GM19438 (cell line): ENCODE data around the gene MANBA.

Experiments used
- ATAC-seq: cut with Tn5 transposase; IDR thresholded peaks from one replicate; pipeline ENCODE4 v1.9.1; 2021; ENCODE audit warnings: low read depth; ENCODE audit not compliant: unreplicated experiment

The MANBA gene

DNA sequence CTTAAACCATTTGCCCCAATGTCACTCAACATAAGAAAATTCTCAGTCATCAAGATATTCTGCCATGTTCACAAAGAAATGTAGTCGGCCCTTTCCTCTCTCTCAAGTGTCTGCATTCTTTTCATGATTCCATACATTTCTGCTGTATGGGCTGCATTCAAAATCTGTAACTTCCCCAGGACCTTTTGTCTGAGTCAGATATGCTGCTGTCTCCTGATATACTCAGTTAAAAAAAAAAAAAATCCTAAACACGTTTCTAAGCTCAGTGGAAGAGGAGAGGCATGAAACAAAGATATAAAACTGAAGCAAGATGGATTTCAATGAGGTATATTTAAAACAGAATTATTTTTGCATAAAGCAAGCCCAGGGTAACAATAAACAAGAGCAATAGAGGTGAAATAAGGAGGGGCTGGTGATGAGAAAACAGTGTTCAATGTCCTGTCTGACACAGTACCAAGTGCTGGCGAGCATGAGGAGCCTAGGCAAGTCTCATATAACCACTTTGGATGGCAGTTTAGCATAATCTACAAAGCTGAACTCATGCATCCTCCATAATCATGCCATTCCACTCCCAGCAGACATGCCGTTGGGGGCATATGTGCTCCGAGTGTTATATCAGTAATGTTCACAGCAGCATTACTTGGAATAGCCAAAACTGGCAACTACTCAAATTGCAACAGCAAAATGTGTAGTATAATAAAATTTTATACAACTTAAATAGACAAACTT, 76.7 kb downstream of the MANBA start:
- ATAC-seq = no peak

DNA sequence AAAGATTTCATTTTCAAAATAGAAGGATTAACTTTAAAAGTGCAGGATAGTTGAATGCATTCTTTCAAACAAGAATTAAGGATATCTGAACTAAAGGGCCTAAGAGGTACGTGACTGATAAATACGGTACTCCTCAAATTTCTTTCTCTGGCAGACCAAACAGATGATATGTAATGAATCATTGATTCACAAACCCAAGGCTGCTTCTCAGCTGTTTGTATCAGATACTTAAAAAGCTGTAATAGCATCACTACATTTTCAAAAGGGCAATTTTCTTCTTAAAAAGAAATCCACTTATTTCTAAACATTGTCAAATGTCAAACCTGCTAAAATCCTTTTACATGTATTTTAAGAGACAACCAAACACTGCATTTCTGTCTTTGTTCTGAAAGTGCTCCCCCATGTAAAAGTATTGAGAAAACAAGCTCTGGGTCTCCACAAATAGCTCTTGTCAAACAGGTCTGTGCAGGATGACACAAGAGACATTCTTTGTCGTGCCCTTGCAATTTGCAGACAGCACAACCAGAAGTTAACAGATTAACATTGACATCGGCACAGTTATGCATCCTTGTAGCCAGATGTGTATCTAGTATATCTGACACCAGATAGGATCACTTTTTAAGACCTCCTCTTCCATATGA, 82.0 kb downstream of the MANBA start:
- no peak for ATAC-seq

DNA sequence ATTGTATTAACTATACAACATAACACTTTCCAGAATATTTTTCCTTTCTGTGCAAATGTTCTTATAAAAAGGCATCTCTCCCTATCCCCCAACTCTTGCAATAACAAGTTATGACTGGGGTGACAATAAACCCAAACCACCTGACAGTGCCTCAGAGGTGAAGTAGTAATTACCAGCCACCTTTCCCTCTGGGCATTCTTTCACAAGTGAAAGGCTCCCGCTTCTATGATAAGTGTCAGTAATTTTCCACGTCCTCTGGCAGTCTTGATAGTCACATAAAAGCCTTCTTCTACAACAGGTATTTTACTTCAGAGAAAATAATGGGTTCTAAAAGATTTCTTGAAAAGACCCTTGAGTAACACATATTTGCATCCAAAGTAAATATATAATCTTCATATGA, 82.7 kb downstream of the MANBA start:
- ATAC-seq = no peak

DNA sequence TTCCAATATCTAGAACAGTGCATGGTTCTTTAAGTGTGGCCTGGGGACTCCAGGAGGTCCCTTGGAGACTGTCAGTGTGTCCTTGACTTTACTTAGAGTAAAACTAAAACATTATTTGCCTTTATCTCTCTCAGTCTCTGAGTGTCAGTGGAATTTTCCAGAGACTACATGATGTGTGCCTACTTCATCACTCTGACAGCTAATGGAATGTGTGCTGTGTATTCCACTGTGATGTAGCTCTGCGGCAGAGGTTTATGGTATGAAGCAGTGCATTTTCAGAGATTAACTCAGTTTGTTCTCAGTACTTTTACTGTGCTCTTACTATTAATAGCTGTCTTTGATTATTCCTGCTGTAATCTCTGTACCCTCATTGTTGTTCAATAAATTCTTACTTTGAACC, 85.6 kb downstream of the MANBA start:
- ATAC-seq = no peak

DNA sequence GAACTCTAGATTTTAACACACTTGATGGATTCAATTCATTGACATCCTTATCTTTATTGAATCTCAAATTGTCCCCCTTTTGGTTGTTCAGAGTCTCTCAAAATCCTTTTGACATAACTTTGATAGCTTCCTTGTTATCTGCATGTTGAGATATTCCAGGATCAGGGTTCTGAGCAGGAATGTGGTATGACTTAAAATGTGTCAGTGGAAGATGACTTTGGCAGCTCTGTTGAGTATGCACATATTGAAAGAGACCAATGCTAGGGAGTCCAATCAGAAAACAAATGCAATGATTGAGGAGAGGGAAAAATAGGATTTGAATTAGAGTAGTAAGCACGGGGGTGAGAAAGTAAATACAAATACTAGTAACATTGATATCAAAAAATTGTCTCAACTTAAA, 93.8 kb downstream of the MANBA start:
- ATAC-seq = no peak

DNA sequence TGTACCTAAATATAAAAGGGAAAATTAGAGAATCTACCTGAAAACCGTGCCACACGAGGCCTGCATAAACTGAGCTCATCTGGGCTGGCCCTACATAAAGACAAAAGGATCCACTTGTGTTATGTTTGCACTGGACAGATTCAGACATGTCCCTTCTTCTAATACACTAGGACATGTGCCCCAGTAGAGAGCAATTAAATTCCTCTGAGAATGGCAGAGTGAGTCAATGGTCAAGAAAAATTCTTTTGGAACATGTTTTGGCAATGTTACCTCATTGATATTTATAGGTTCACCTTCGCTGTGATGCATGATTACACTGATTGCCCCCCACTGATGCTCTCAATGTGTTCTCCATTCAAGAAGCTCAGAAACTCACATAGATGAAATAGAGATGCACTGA, 95.2 kb downstream of the MANBA start:
- ATAC-seq = no peak

DNA sequence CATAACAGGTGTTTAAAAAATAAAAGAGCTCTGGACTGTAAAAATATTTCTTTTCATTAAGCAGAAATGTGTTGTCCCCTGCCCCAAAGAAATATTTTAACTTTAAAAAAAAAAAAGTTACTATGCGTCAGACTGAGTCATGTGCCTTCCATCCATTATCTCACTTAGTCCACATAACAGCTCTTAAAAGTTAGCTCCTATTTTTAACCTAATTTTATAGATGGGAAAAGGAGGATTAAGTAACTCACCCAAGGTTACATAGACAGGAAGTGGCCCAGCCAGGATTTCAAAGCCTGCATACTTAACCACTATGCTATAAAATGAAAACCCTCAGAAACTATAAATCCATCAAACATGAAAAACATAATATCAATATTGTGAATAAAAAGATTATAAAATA, 97.7 kb downstream of the MANBA start:
- ATAC-seq = no peak

DNA sequence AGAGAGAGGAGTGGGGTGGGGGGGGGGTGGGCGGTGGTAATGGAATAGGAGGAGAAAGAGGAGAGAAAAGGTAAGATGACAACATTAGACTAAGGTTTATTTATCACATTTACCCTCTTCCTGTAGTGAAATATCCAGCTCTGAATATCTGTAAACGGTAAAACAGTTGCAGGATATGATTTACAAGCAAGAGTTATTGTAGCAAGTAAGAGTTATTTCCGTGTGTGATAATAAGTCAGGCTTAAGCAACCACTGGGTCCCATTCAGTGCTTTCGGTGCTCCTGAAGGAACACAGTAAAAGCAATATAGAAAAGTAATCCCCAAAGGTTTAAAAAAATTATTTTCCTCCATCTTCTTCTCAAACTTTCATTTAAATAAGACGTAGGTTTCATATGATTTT, 103.6 kb downstream of the MANBA start:
- ATAC-seq = no peak

DNA sequence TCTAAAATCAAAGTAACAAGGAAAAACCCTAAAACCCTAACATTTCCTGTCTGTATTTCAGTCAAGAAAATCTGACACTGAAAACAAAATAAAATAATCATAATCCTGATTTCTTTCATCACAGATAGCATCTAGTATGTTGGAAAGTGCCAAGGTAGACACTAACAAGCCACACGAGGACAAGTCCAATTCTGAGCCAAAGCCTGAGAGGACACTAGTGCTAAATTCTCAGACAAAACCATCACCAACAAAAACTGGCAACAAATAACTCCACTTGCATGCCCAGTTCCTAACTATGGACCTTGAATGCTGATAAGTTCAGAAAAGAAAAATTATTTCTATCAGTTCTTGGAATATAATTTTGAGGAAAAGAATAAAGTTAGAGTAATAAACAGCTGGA, 113.7 kb downstream of the MANBA start:
- ATAC-seq = no peak

DNA sequence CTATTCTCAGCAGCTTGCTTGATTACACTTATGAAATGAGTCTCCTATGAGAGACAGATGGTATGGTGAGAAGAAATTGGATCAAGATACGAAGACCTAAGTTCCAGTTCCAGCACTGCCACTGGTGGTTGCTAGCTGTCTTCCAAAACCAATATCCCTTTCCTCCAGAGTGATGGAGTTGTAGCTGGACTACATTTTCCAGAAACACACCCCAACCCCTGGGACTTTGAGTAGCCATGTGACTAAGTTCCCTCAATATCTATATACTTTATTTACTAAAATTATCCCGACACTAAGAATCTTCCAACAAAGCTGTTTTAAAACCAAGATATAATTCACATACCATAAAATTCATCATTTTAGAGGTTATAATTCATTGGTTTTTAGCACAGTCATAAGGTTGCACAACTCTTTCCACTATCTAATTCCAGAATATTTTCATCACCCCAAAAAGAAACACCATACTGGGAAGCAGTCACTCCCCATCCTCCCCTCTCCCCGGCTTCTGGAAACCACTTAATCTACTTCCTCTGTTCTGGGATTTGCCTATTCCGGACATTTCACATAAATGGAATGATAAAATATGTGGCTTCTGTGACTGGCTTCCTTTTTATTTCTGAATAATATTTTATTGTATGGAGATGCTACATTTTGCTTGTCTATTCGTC, 118.0 kb downstream of the MANBA start:
- no peak for ATAC-seq

DNA sequence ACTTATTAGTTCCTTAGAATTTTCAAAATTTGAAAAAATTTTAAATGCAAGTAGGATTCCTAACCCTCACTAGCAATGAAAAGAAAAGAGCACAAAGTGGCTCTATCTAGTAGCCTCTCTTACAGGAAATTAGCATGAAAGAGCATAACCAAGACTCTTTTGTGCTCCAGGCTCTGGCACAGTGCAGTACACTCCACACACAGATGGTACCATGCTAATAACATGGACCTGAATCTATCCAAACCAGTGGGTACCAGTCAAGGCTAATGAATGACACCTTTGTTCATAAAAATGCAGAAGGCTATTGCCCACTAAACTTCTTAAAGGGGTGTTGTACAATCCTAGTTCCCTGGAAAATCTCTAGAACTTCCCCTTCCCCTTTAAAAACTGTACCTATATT, 119.0 kb downstream of the MANBA start:
- no peak for ATAC-seq

DNA sequence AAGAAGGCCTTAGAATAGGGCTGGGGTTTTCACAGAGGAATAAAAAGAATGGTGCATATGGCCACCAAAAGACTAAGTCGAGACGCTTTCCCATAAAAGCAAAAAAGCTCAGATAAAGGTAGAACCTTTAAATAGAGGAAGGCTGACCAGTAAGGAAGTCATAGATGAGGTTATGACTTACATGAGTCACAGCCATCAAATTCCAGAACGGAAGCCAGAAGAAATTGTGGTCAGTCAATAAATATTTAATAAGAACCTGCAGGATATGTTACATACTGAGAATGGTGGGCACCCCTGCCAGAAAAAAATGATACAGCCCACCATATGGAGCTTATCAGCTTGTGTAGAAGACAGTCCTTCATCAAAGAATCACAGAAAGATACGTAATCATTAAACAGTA, 120.1 kb downstream of the MANBA start:
- ATAC-seq = no peak

DNA sequence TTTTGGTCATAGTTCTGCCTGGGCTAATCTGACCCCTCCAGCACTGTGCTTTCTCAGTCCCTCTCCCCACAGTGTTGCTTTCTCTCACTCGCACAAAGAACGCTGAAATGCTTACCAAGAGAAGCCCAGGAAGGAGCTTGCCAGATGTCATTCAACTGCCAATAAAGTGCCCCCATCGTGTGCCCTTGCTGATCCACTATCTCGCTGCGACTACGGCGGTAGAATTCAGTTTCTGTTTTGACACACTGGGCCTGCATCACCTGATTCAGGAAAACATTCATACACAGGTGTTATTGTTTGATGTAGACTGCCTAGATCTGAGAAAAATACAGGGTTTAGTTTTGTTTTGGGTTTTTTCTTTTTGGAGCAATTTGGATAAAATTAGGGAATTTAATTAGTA, 121.2 kb downstream of the MANBA start:
- ATAC-seq = no peak

DNA sequence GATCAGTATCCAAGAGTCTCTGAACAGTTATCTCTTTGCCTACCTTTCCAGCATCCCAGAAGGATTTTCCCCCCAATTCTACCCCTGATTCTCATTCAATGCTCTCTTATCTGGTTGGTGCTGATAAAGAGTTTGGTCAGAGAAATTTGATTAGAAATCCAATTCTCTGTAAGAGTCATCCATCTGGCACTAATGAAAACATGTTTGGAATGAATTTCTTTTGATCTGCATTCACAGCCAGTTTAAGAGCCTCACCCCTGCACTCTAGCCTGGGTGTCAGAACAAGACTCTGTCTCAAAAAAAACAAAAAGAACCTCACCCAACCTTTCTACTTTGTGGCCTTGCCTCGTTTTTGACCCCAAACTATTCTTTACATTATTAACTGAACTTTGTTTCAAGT, 122.1 kb downstream of the MANBA start:
- no peak for ATAC-seq

DNA sequence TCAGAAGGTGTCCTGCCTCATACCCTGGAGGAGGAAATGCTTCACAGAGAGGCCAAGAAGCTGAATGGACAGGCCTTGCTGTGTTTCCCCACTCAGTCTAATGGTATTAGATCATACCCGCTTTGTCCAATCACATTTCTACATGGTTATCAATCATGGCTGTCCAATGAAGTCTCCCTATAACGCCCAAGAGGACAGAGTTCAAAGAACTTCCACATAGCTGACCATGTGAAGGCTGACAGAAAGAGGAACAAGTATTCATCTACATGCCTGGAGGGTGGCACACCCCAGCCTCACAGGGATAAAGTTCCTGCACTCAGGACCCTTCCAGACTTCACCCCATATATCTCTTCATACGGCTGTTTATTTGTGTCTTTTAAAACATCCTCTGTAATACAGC, 123.4 kb downstream of the MANBA start:
- ATAC-seq = no peak

DNA sequence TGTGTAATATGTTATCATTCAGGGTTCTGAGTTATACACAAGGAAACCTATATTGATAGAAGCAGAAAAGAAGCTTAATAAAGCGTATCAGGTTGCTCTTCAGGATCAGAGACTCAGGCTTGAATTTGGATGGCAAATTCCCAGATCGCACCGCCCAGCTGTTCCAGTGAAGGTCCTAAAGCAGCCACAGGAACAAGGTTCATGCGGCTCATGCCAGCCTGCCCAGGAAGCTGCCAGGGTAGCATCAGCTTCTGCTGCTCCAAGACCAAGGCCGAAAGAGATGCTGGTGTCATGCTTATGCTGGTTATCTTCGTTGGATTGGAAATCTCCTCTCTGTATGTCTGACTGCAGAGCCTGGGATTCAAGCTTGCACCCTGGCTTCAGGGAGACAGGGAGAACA, 127.7 kb downstream of the MANBA start:
- ATAC-seq = no peak

DNA sequence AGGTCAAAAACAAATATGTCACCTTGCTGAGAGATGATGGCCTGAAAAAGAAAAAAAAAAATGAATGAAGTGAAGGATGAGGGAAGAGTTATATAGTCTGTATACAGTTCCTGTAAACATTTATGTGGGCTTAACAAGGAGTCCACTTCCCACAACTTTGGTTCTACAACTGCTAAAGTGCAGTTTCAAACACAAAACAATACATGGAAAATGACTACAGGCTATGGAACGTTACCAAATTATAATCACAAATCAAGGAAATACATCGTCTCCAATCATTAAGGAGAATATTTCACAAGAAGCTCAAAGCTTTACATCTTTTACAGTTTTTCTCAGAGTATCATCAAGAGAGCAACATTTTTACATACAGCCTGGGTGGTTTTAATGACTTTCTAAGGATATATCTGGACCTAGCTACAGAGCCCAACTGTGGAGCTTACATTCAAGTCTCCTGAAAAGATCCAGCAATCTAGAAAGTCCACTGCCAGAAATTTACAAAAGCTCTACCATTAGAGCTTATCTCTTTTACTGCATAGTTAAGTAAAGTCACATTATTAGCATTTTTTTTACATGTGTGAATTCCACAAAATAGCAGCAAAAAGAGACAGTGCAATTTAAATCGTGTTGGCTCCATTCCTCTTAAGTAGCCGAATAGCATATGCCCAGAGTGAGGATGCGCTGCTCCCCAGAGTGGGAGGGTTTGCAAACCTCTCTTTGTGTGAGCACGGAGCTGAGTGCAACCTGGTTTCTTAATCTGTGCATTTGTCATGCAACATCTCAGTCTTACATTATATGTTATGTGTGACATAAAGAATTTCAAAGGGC, 128.3 kb downstream of the MANBA start:
- no peak for ATAC-seq

DNA sequence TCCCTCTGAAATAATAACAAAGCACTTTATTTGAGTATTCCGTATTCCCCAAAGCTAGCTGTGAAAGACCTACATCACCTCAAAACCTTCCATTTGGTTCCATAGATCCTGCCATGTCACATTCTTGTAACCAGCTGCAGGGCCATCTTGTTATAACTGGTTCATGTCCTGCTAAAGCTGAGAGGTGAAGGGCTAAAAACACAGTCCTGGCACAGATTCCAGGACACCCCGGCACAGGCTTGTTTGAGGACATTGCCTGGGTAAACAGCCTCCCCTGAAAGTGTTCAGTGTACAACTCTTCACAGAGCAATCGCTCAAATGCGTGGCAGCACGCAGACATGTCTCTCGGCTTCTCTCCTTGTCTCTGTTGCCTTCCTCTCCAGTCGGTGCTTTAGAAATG, 129.2 kb downstream of the MANBA start:
- ATAC-seq = no peak

DNA sequence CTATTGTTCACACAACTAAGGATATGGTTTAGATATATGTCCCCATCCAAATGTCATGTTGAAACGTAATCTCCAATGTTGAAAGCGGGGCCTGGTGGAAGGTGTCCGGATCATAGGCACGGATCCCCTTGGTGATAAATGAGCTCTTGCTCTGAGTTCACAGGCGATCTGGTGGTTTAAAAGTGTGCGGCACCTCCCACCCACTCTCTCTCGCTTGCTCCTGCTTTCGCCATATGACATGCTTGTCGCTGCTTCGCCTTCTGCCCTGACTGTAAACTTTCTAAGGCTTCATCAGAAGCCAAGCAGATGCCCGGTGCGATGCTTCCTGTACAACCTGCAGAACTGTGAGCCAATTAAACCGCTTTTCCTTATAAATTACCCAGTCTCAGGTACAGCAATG, 131.1 kb downstream of the MANBA start:
- no peak for ATAC-seq

DNA sequence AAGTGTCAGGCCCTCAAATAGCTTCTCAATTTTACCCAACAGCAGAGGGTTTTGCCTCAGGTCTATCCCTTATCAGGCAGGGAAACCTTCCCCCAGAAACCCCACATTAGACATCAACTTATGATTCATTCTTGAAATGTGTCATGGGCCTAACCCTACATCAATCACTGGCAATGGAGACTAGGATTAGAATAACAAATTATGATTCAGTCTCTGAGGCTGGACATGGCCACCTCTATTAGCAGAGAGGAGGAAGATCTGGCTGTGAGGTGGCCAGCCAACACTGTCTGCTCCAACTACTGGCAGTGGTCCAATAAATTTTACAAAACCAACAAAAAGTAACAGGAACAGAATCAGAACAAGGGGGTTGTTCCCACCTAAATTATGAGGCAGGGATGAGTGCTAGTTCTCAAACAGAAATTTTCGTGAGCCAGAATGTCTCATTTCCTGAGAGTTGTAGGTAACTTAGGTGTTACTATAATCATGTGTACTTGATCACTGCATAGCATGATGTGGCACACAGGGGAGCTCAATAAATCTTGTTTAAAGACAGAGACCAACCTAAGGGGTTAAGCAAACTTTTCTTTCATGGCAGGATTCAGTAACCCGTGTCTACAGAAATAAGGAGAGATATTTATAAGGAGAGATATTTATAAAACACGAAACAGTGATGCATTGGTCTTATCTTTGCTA, 132.8 kb downstream of the MANBA start:
- no peak for ATAC-seq
